H1 (cell line): Measurements from ENCODE around the gene CTSA. TPM values are rescaled to one million over a fixed set of nuclear protein-coding genes. Genes with fewer than 3 reads are reported as not detected.

Experiments used
- CTCF ChIA-PET: fragments of 300-600 bp; sonication (Branson Sonifier 250); formaldehyde crosslinking; loops from one replicate; lab custom pipeline; 2021; ENCODE audit not compliant: partially characterized antibody; lab: Charles Lee
- POLR2A ChIA-PET: fragments of 300-600 bp; sonication (Branson Sonifier 250); formaldehyde crosslinking; loops from one replicate; lab custom pipeline; 2021; ENCODE audit warnings: inconsistent platforms; ENCODE audit not compliant: partially characterized antibody; lab: Charles Lee
- DNase-seq, 2 experiments: peaks; one replicate each; pipeline versions ENCODE4 v3.0.0 to v3.0.0-alpha.2; 2010 to 2022; ENCODE audit warnings: low spot score in 2 of 2, low read depth in 1 of 2, mixed read lengths in 1 of 2
- FAIRE-seq: peaks from 2 replicates; lab custom pipeline; 2011; peaks lifted over from hg19 to GRCh38; lab: Jason Lieb, UNC
- H2AFZ ChIP-seq: 2 replicates; pipeline ENCODE4 v1.8.1; 2012; ENCODE audit warnings: low read length, inconsistent platforms
- H2AK5ac ChIP-seq: 2 replicates; pipeline ENCODE4 v1.6.1; 2013; ENCODE audit warnings: low read depth, low read length
- H2BK120ac ChIP-seq: replicated peaks from 2 replicates; pipeline ENCODE3; 2013; ENCODE audit warnings: low read depth, low read length, inconsistent platforms
- H2BK12ac ChIP-seq: 2 replicates; pipeline ENCODE4 v1.6.1; 2013; ENCODE audit warnings: low read depth, low read length
- H2BK15ac ChIP-seq: 2 replicates; pipeline ENCODE4 v1.6.1; 2013; ENCODE audit warnings: low read length
- H2BK20ac ChIP-seq: 2 replicates; pipeline ENCODE4 v1.6.1; 2013; ENCODE audit warnings: low read length
- H2BK5ac ChIP-seq: 2 replicates; pipeline ENCODE4 v1.6.1; 2013; ENCODE audit warnings: low read depth, low read length
- H3K14ac ChIP-seq: 2 replicates; pipeline ENCODE4 v1.6.1; 2013; ENCODE audit warnings: inconsistent platforms; ENCODE audit not compliant: insufficient read length
- H3K18ac ChIP-seq: 2 replicates; pipeline ENCODE4 v1.6.1; 2013; ENCODE audit warnings: low read length; ENCODE audit errors: extremely low read depth
- H3K23ac ChIP-seq: 2 replicates; pipeline ENCODE4 v1.6.1; 2013; ENCODE audit warnings: inconsistent platforms; ENCODE audit not compliant: insufficient read length
- H3K23me2 ChIP-seq: 2 replicates; pipeline ENCODE4 v1.6.1; 2013; ENCODE audit warnings: low read depth, low read length
- H3K27ac ChIP-seq: 2 replicates; pipeline ENCODE4 v1.6.1; 2011; ENCODE audit warnings: low read depth, low read length, inconsistent platforms
- H3K27me3 ChIP-seq, 4 experiments: replicated peaks in 1 of 4; 1 replicate in 1 of 4; 2 replicates in 3 of 4; pipeline versions ENCODE4 v1.6.1 to v1.8.1; 2011 to 2013; ENCODE audit warnings: low read length in 3 of 4, mild to moderate bottlenecking in 3 of 4, inconsistent platforms in 2 of 4, mixed read lengths in 2 of 4, moderate library complexity in 1 of 4; ENCODE audit not compliant: control insufficient read depth in 3 of 4, insufficient read depth in 3 of 4; ENCODE audit errors: extremely low read depth in 1 of 4
- H3K36me3 ChIP-seq, 4 experiments: 2 replicates each; pipeline versions ENCODE4 v1.6.1 to v1.8.1; 2011 to 2013; ENCODE audit warnings: mild to moderate bottlenecking in 4 of 4, low read length in 3 of 4, moderate library complexity in 2 of 4, control low read depth in 1 of 4, inconsistent platforms in 1 of 4; ENCODE audit not compliant: insufficient read depth in 4 of 4, control insufficient read depth in 2 of 4
- H3K4ac ChIP-seq: replicated peaks from 2 replicates; pipeline ENCODE3; 2013; ENCODE audit warnings: low read length, low read depth, mixed read lengths, inconsistent platforms; ENCODE audit not compliant: insufficient read length
- H3K4me1 ChIP-seq, 4 experiments: replicated peaks in 1 of 4; 1 replicate in 1 of 4; 2 replicates in 3 of 4; pipeline versions ENCODE4 v1.6.1 to v1.8.1; 2011 to 2013; ENCODE audit warnings: low read length in 3 of 4, inconsistent platforms in 2 of 4, mixed read lengths in 1 of 4; ENCODE audit not compliant: insufficient read depth in 4 of 4, control insufficient read depth in 3 of 4
- H3K4me2 ChIP-seq, 2 experiments: 2 replicates each; pipeline versions ENCODE4 v1.6.1 to v1.8.1; 2011 to 2013; ENCODE audit warnings: low read depth in 2 of 2, low read length in 2 of 2, control low read depth in 1 of 2, inconsistent platforms in 1 of 2, mild to moderate bottlenecking in 1 of 2; ENCODE audit not compliant: insufficient read depth in 1 of 2
- H3K4me3 ChIP-seq, 4 experiments: fragments of 200-600, 300-600 bp in 1 of 4; sonication (generic), shearing (Covaris generic), sonication (Bioruptor Twin) in 1 of 4; 2 replicates each; pipeline versions ENCODE4 v1.5.1 to v1.8.1; 2011 to 2016; ENCODE audit warnings: low read length in 4 of 4, low read depth in 3 of 4, control low read depth in 2 of 4, inconsistent platforms in 2 of 4, mild to moderate bottlenecking in 2 of 4, mixed read lengths in 1 of 4, moderate library complexity in 1 of 4; ENCODE audit not compliant: insufficient read depth in 2 of 4; ENCODE audit errors: extremely low read depth in 1 of 4
- H3K56ac ChIP-seq: replicated peaks from 2 replicates; pipeline ENCODE3; 2013; ENCODE audit warnings: low read depth, mild to moderate bottlenecking, mixed read lengths, low read length, inconsistent platforms; ENCODE audit not compliant: insufficient read length
- H3K79me1 ChIP-seq: 2 replicates; pipeline ENCODE4 v1.6.1; 2013; ENCODE audit warnings: low read depth, low read length, control low read depth
- H3K79me2 ChIP-seq, 2 experiments: 2 replicates each; pipeline versions ENCODE4 v1.6.1 to v1.8.1; 2012 to 2013; ENCODE audit warnings: low read length in 2 of 2, mild to moderate bottlenecking in 2 of 2, inconsistent platforms in 1 of 2; ENCODE audit not compliant: insufficient read depth in 2 of 2, control insufficient read depth in 1 of 2
- H3K9ac ChIP-seq, 4 experiments: replicated peaks in 1 of 4; 1 replicate in 1 of 4; 2 replicates in 3 of 4; pipeline versions ENCODE4 v1.6.1 to v1.8.1; 2011 to 2013; ENCODE audit warnings: low read depth in 3 of 4, low read length in 3 of 4, control low read depth in 2 of 4, mild to moderate bottlenecking in 2 of 4, moderate library complexity in 2 of 4, inconsistent platforms in 1 of 4; ENCODE audit errors: extremely low read depth in 1 of 4
- H3K9me3 ChIP-seq, 2 experiments: 2 replicates each; pipeline versions ENCODE4 v1.6.1 to v1.8.1; 2012 to 2013; ENCODE audit warnings: mild to moderate bottlenecking in 2 of 2, moderate library complexity in 2 of 2, control low read depth in 1 of 2, inconsistent platforms in 1 of 2, low read depth in 1 of 2, low read length in 1 of 2, mixed read lengths in 1 of 2; ENCODE audit not compliant: insufficient read depth in 2 of 2
- H4K20me1 ChIP-seq, 2 experiments: replicated peaks in 1 of 2; 2 replicates each; pipeline versions ENCODE3 to v1.8.1; 2011 to 2013; ENCODE audit warnings: inconsistent platforms in 2 of 2, low read length in 2 of 2, mild to moderate bottlenecking in 1 of 2; ENCODE audit not compliant: insufficient read depth in 2 of 2, control insufficient read depth in 1 of 2
- H4K5ac ChIP-seq: 2 replicates; pipeline ENCODE4 v1.6.1; 2013; ENCODE audit warnings: low read length, low read depth, mixed read lengths, inconsistent platforms; ENCODE audit not compliant: insufficient read length
- H4K8ac ChIP-seq: 2 replicates; pipeline ENCODE4 v1.8.0; 2013; ENCODE audit warnings: mild to moderate bottlenecking, moderate library complexity, low read length, inconsistent platforms; ENCODE audit not compliant: insufficient read depth; ENCODE audit errors: extremely low read depth
- H4K91ac ChIP-seq: replicated peaks from 2 replicates; pipeline ENCODE3; 2013; ENCODE audit warnings: low read length, mixed read lengths, inconsistent platforms; ENCODE audit not compliant: insufficient read length
- ATF2 ChIP-seq: IDR thresholded peaks from 2 replicates; pipeline ENCODE4 v1.6.1; 2012; ENCODE audit warnings: low read length, inconsistent platforms
- CBX8 ChIP-seq: fragments of 300-800, 300-1000 bp; sonication (generic); IDR thresholded peaks from 2 replicates; pipeline ENCODE4 v1.7.1; 2016; ENCODE audit warnings: low read depth, low read length, borderline replicate concordance
- CREB1 ChIP-seq: IDR thresholded peaks from 2 replicates; pipeline ENCODE4 v1.6.1; 2012; ENCODE audit warnings: inconsistent platforms
- JUN ChIP-seq: IDR thresholded peaks from 2 replicates; pipeline ENCODE4 v1.6.1; 2011; ENCODE audit warnings: low read depth, mild to moderate bottlenecking, improper control_type of control experiment, low read length
- KDM5A ChIP-seq: fragments of 200-600 bp; IDR thresholded peaks from 2 replicates; pipeline ENCODE4 v1.7.1; 2012; ENCODE audit warnings: mild to moderate bottlenecking, low read length, inconsistent platforms, mixed read lengths
- RBBP5 ChIP-seq: IDR thresholded peaks from 2 replicates; pipeline ENCODE4 v1.7.1; 2012; ENCODE audit warnings: low read depth, mild to moderate bottlenecking, inconsistent platforms, low read length, moderate library complexity, borderline replicate concordance
- SAP30 ChIP-seq: fragments of 300-600 bp; sonication (generic); IDR thresholded peaks from 2 replicates; pipeline ENCODE4 v1.7.1; 2012; ENCODE audit warnings: low read length, moderate library complexity, mild to moderate bottlenecking, inconsistent platforms; ENCODE audit not compliant: insufficient read depth, insufficient replicate concordance
- WGBS, 2 experiments: shearing (Covaris generic) in 1 of 2; methylation state at CpG; one replicate each; pipeline versions ENCODE4 v1.1.6 to v1.1.7; 2013 to 2015; ENCODE audit warnings: low lambda C conversion rate in 2 of 2, mixed read lengths in 2 of 2, inconsistent platforms in 1 of 2, low coverage in 1 of 2, missing lambda C conversion rate in 1 of 2; ENCODE audit not compliant: insufficient replicate concordance in 2 of 2, insufficient coverage in 1 of 2, insufficient read length in 1 of 2; ENCODE audit errors: extremely low coverage in 1 of 2, missing lambda C conversion rate in 1 of 2; 5-methylcytosine and 5-hydroxymethylcytosine counted together
- polyA plus RNA-seq, 7 experiments: library from polyadenylated mRNA; depleted of rRNA in 3 of 7; stranded (reverse) in 5 of 7; unstranded in 2 of 7; fragments of >200 nt in 5 of 7; fragments of 200-250 nt in 2 of 7; gene quantifications; 1 replicate in 5 of 7; 2 replicates in 1 of 7; 4 replicates in 1 of 7; pipeline versions ENCODE4 v1.2.1 to v1.2.3, GENCODE V29; 2011 to 2013; ENCODE audit warnings: missing spikeins in 2 of 7, mixed read lengths in 2 of 7
- total RNA-seq: library from RNA; stranded (reverse); fragmentation: NEBNext Ultra II Directional; extraction: Animal tissue kit (Norgen Biotek cat#: 25700); gene quantifications from 2 replicates; pipeline ENCODE4 v1.2.1, GENCODE V29; 2021

CTSA gene
- total and polyA plus RNA-seq, 2 of the 8 experiments (the other 6 are each of a cell fraction or from before 2014, with no cell fraction given), result 49.7 to 74.0 TPM

- Histone ChIP-seq H2BK120ac (no peak overlapping the region), H3K79me1 (no peaks in the 10 kb centered on the region), H3K4me2 (no peak overlapping the region), H2BK20ac (no peak overlapping the region), H3K4ac (no peak overlapping the region), H3K23ac (no peak overlapping the region), H3K36me3 (peaks cover 1 to 39% (median 4%) of the 10 kb centered on the region in 4 experiments; a peak in 7 of 8 replicates), H2AK5ac (0 out of 2 replicates have a peak overlapping the region, but pooled peaks have one; percentile 24), H3K27me3 (no peaks in the 10 kb centered on the region), H3K4me3 (no peak overlapping the region), H2BK12ac (no peak overlapping the region), H2BK5ac (no peak overlapping the region), H4K91ac (no peak overlapping the region), H3K14ac (no peak overlapping the region), H3K56ac (no peak overlapping the region), H4K5ac (no peak overlapping the region), H3K9ac (no peak overlapping the region), H3K9me3 (no peaks in the 10 kb centered on the region), H3K18ac (no peak overlapping the region), H2BK15ac (no peak overlapping the region), H3K23me2 (no peaks in the 10 kb centered on the region), H3K4me1 (peaks cover 3 to 6% (median 4%) of the 10 kb centered on the region in 4 experiments; a peak in 5 of 7 replicates), H2AFZ (no peak overlapping the region), H3K27ac (no peak overlapping the region), H4K20me1 (no peaks in the 10 kb centered on the region), H3K79me2 (peaks cover 0 to 7% of the 10 kb centered on the region in 2 experiments; a peak in 1 of 4 replicates), H4K8ac (no peak overlapping the region; the same call in 1 of the 2 replicates)
- WGBS, 2 experiments, result 92% methylated on average over 7 of the region's 8 CpGs; no CpG with 5 or more reads in 1 of the 2 experiments
- no peak for FAIRE-seq
- POLR2A ChIA-PET, result interaction anchor here (0.5 to 4.5 kb wide), 7 partner anchors 7 to 42 kb away, joined by 3 to 36 read pairs (median 6); partner anchors contain the start of genes CTSA, NEURL2 and SNX21
- no peak for DNase-seq
- no peak for TF ChIP-seq ATF2
- TF ChIP-seq JUN, result no peak
- TF ChIP-seq CREB1, result no peak
- TF ChIP-seq KDM5A, result no peak
- TF ChIP-seq CBX8, result no peak
- TF ChIP-seq SAP30, result no peak
- no peak for TF ChIP-seq RBBP5
- CTCF ChIA-PET, result interaction anchor here (0.7 to 1.5 kb wide), 4 partner anchors 10 to 43 kb away, joined by 3 to 4 read pairs (median 4); no protein-coding TSS in a partner anchor
Measured at GRCh38 chr20:45848969-45849582, 42.1 kb upstream of the CTSA start.
